Activated CD8-positive, alpha-beta memory T cell treated with anti-CD3 and anti-CD28 coated beads for 36 hours (primary cell): ENCODE measurements around the gene LIPM. TPM values are rescaled to one million over a fixed set of nuclear protein-coding genes. Genes with fewer than 3 reads are reported as not detected.

Experiments used
- CTCF ChIA-PET: fragments of 350-600 bp; sonication (Branson Sonifier 250); formaldehyde crosslinking; loops from one replicate; lab custom pipeline; 2021; ENCODE audit warnings: antibody characterized with exemption; lab: Charles Lee
- POLR2A ChIA-PET: fragments of 350-600 bp; sonication (Branson Sonifier 250); formaldehyde crosslinking; loops from one replicate; lab custom pipeline; 2021; ENCODE audit warnings: antibody characterized with exemption; lab: Charles Lee
- total RNA-seq, 2 experiments: library from RNA; stranded (reverse); gene quantifications; one replicate each; pipeline ENCODE4 v1.2.3, GENCODE V29; 2021

LIPM gene
- total RNA-seq, 2 experiments from 2014 or later, result not detected

DNA sequence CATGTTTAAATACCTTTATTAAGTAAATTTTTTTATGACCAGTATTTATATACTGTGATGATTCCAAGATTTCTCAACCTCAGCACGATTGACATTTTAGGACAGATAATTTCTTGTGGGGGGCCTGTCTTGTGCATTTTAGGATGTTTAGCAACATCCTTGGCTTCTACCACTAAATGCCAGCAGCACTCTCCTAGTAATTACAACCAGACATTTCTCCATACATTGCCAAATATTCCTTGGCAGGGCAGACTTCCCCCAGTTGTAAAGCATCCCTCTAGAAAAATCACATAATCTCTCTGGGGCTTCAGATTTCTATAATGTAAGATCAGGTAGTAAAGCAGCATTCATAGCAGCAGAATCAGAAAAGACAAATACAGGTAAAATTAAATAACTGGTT lies 7.8 kb upstream of the LIPM start:
- ChIA-PET CTCF (no interaction called here), POLR2A (no interaction called here)

DNA sequence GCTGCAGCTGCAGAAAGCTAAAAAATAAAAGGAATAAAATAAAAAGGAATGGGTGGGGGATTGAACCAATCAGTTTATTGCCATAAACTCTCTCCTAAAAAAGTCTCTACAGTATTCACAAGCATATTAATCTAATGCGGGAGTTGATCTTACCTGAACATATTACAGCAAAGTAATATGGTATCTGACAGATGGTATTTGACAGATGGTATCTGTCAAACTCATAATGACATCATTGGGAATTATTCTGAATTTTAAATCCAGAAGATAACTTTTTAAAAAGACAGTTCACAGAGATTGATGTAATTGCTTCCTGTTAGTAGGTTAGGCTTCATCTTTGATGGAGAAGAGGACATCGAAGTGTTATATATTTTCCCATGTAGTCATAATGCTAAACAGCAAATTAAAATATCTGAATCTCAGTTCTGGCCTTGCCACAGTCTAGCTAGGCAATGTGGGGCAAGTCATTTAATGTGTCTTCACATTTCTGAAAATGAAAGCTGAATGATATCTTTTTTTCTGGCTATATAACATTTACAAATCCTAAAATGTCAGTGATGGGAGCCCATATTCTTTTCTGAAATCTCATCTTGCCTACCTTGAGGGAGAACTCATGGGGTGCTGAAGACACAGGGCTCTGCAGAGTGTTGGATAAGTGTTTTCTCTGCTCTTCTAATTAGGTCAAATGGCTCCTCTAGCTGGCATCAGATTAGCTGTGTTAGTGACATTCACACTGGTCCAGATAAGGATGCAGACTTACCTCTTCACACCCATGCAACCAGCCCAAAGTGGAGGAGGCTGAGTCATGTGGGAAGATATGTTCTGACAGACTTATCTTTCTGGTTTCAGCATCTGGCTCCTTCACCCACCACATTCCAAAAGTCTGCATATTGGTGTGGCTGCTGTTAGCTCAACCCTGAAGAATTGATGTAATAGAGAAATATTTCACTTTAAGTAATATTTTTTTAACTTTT lies 2.1 kb upstream of the LIPM start:
- POLR2A ChIA-PET, result no interaction called here
- CTCF ChIA-PET, result no interaction called here

DNA sequence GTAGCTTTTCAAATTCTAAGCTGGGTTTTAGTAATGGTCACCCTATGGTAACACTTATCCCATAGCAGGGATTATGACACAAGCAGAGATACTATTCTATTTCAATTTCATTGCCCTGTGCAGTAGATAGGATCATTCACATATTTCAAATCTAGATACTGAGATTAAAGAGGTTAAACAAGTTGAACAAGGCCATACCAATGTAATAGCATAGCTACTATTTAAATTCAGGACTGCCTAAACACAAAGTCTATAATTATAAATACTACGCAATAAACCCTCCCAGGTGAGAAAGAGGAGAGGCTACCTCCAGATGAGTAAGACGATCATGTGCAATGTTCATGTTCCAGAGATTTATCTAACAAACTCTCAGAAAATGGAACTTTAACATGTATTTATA lies 1.1 kb downstream of the LIPM start:
- POLR2A ChIA-PET, result no interaction called here
- CTCF ChIA-PET, result no interaction called here

DNA sequence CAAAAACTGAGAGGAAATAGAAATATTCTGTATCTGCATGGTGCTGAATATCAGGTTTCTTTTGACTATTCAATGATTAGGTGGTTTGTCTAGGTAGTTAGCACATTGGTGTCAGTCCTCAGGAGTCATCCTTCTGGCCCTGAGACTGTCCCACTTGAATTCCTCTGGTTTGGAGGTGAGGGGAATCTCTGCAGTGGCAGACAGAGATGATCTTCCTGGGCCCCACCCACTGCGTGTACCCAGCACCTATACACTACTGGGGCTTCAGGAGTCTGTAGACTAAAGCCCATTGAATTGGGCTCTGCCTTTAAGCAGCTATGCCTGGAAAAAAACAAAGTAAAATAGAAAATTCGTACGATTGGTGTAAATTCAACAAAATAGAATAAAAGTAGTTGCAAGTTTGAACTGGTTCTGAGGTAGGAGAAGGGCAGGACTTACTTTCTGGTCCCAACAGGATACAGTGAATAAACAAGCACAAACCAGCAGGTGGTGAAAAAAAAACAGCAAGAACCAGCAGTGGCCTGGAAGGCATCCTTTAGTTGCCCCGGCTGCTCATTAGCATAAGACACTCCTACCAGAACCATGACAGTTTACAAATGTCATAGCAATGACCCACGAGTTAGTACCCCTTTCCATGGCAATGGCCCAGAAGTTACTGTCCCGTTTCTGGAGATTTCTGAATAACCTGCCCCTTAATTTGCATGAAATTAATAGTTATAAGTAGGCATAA lies 1.7 kb downstream of the LIPM start:
- ChIA-PET CTCF (no interaction called here), POLR2A (no interaction called here)

DNA sequence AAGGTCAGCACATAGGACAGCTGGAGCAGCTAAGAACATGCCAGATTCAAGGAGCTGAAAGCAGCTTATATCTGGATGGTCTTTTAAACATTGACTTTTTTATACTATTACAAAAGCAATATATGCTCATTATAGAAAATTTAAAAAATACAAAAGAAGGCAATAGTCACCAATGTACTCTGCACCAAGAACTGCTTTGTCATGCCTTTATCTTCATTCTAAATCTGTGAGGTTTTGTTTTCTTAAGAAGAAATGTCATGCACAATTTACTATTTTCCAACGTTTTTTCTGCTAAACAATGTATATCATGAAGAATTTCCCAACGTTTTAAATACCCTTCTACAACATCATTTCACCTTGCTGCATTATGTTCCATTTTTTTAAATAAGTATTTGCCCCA lies 2.8 kb downstream of the LIPM start:
- CTCF ChIA-PET, result no interaction called here
- POLR2A ChIA-PET, result no interaction called here

DNA sequence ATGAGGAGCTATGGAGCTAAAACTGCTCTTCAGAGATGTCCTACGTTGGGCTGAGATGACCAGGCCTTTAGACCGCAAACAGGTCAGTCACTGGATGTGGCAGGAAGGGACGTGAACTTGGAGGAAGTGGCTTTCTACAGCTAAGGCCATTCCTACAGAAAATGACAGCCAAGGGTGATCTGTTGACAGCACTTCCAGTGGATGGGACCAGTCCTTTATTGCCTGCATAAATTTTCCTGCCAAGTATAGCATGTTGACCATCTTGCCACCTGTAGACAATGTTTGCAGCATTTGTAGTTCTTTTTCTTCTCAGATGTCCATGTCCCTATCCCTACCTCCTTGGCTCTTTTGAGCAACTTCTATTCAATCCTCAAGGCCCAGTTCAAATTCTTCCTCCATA lies 3.4 kb downstream of the LIPM start:
- ChIA-PET POLR2A (no interaction called here), CTCF (no interaction called here)

DNA sequence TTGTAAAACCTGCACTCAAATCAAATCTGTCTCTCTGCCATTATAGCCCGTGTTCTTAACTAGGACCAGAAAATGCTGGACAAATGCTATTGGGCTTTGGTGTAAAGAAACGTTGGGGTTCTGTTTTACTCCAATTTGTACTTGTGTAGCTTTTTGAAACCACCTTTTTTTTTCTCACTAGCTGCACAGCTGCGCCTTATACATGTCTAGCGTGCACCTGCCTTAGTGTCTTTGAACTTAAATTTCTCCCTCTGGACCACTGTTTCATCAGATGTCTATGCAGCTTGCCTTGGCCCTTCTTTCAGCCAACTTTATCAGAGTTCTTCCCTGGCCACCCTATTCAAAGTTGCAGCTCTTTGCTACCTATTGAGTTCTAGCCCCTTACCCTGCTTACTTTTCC lies 7.1 kb downstream of the LIPM start:
- CTCF ChIA-PET, result interaction anchor here (0.8 to 1.7 kb wide), 5 partner anchors 12 to 124 kb away, joined by 3 to 5 read pairs (median 4); partner anchors contain the start of genes LIPK and LIPN
- POLR2A ChIA-PET, result no interaction called here

DNA sequence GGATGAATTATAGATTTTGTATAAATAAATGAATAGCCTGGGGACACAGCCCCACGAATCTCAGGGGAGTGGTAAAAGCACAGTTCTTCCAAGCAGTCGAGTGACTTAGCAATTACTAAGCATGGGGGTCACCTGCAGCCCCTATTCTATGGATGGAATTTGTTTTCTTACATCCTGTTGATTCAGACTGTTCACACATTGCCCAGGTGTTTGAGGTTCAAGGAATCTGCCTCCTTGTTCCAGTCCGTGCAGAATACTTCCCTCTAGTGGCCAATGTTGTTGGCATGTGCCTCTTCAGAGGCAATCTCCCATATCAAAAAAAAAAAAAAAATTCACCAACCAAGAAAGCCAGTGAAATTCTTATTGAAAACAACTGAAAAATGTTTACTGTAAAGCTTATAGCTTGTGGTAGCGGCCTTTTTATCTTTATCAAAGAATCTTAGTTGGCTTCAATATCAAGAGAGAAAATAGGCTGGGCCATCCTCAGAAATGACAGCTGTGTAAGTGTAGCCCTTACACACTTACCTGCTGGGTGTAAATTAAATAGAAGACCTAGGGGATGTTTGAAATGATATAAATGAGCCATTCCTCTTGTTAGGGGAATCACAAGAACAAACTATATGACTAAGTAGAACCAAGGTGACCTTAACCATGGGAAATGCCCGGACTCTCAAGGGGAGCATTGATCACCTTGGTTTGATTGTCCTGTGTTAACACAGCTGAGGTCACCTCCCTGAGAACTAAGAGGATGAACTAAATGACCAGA lies 7.8 kb downstream of the LIPM start:
- CTCF ChIA-PET, result interaction anchor here (0.7 to 1.7 kb wide), 8 partner anchors 13 to 1076 kb away, joined by 3 to 5 read pairs (median 4); partner anchors contain the start of gene LIPN
- POLR2A ChIA-PET, result interaction anchor here (0.5 to 0.7 kb wide), 2 partner anchors 123 to 1012 kb away, joined by 3 to 4 read pairs; no protein-coding TSS in a partner anchor

DNA sequence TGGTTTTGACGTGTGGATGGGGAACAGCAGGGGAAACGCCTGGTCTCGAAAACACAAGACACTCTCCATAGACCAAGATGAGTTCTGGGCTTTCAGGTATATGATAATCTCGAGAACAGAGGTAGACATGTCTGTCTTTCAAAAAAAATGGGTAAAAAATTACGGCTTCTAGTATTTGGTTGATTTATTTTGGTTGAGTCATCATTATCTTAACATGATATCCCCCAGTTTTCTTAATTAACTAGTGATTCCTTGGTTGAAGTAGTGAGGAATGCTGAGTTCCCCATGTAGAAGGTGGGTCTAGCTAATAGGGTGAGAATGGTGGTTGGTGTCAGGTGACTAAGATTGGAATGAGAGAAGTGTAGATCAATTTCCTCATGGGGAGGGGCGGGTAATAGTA lies 10.7 kb downstream of the LIPM start:
- ChIA-PET POLR2A (no interaction called here), CTCF (no interaction called here)

DNA sequence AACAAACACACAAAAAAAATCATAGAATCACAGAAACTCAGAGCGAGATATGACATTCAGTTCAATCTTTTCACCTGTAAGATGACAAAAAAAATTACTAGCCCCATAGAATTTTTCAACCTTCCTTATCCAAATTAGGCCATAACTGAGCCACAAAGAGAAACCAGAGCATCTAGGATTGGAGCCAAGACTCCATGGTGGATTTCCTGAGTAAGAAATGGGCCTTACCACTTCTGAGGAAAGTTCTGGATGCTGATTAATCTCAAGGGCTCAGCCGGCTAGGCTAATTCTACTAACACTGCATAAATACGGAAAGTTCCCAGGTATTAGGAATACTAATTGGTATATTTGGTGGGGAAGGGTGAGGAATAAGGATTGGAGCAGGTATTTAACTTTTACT lies 16.8 kb downstream of the LIPM start:
- ChIA-PET CTCF (interaction anchor here (0.7 to 1.0 kb wide), 2 partner anchors 80 to 114 kb away, joined by 3 to 4 read pairs; no protein-coding TSS in a partner anchor), POLR2A (no interaction called here)

DNA sequence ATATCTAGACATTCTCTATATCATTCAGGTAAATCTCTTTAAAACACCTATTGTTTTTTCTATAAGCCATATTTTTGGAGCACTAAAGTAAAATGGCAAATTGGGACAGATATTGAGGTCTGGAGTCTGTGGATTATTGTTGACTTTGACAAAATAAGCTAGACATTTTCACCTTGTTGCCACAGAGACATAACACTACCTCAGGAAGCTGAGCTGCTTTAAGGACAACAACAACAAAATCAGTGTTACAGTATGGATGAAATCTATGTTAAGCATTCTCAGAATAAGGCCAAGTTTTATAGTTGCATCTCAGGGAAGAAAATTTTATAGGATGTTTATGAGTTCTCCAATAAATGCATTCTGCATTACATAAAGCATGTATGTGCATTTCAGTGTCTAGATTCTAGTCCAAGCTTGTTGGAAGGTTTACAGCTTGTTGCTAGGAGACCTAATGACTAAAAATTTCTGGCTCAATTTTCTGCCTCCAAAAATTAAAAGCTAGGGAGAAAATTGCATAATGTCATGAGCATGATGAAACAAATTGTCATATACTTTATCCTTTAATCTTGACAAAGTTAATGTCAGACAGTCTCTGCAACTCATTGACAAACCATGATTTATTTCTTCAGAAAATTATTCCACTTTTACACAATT lies 18.3 kb downstream of the LIPM start:
- POLR2A ChIA-PET, result no interaction called here
- CTCF ChIA-PET, result interaction anchor here (1.4 kb wide), 1 partner anchor 114 kb away, joined by 3 read pairs; no protein-coding TSS in a partner anchor

DNA sequence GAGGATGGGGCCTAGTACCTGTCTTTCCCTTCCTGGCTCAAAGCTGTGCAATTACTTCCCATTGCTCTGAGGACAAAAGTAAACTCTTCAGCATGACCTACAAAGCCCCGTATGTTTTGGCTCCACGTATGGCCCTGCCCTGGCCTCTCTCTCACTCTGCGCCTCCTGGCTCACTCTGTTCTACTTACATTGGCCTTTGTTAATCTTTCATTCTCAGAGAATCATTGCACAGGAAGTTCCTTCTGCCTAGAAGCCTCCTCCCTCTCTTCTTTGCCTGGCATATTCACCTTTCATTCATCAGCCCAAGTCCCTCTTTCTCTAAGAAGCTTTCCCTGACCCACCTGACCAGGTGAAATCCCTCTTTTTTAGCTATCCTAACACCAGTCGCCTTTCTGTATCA lies 23.9 kb downstream of the LIPM start:
- CTCF ChIA-PET, result interaction anchor here (0.8 to 2.6 kb wide), 3 partner anchors 9 to 107 kb away, joined by 3 to 11 read pairs (median 10); no protein-coding TSS in a partner anchor
- POLR2A ChIA-PET, result no interaction called here

DNA sequence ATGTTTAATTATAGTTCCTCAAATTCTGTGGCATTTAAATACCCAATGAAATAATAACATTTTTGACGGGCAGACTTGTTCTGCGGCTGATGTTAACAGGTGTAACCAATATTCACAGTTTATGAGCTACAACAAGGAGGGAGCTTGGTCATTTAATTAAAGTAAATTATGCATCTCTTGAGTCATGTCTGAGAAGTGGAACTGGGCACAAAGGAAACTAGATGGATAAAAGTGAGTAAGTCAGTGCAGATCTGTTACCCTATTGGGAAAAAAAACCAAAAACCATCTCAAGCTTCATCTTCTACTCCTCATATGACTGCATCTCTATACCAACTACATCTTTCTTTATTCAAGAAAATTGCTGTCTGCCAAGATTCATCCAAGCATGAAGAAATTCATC lies 25.1 kb downstream of the LIPM start:
- POLR2A ChIA-PET, result no interaction called here

DNA sequence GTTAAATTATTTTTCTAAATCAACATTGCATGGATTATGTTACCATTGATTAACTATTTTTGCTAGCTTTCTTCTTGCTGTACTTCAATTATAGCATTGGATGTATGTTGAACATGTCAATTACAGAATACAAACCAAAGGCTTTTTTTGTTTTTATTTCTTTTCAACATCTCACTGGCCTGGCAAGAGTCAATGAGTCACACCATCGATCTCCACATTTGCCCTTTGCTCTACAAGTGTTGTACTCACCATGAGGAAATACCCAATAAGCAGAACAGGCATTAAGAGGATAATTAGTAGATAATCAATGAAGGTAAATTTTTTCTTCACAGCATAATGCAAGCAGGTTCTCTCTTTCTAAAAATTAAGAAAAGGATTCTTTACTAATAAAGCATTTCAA lies 25.8 kb downstream of the LIPM start:
- POLR2A ChIA-PET, result no interaction called here
- CTCF ChIA-PET, result interaction anchor here (2.6 kb wide), 1 partner anchor 105 kb away, joined by 11 read pairs; no protein-coding TSS in a partner anchor

More for the DNA sequence above, 25.1 kb downstream of the LIPM start:
- CTCF ChIA-PET, result interaction anchor here (2.1 to 2.6 kb wide), 2 partner anchors 8 to 106 kb away, joined by 10 to 11 read pairs; no protein-coding TSS in a partner anchor

DNA sequence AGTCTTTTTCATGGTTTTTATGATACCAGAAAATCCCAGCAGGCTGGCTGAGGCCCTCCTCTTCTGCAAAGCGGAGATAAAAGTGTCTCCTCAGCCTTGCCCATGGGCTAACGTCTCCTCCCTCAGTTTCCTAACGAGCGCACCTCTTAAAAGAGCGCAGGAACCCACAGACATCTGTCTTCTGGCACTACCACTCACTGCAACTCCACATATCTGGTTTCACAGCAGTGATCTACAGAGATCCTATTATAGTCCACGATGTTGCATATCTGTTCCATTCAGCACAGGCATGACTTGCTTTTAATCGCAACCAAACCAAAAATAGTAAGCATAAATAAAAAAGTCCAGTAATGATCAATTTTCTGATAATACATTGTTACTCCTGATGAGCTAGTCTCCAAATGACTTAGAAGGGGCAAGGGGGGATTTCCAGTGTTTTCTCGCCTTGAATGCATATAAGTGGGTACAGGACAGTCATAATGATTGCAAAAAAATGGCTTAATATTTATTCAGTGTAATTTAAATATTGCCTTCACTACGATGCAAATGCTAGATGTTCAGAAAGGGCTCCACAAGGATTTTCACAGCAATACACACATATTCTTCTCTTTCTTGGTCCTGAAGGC lies 28.2 kb downstream of the LIPM start:
- ChIA-PET POLR2A (interaction anchor here (1.6 kb wide), 1 partner anchor 49 kb away, joined by 4 read pairs; the partner anchor contains the start of gene STAMBPL1), CTCF (interaction anchor here (0.9 kb wide), 1 partner anchor 101 kb away, joined by 3 read pairs; no protein-coding TSS in a partner anchor)

DNA sequence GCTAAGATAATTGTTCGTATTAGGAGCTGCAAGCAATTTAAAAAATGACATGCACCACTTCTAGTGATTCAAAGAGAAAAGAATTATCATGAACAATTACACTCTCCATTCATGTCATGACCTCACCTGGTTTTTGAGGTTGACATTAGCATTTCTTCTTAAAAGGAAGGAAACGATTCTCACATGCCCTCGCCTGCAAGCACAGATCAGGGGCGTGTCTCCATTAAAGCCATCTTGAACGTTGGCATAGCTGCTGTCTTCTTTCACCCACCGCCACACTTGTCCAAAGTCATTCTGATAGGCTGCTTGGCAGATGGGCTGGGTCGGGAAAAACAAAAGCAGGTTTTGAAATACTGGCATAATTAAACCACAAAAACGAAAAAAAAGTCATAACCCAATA lies 29.2 kb downstream of the LIPM start:
- POLR2A ChIA-PET, result interaction anchor here (1.6 kb wide), 1 partner anchor 48 kb away, joined by 4 read pairs; the partner anchor contains the start of gene STAMBPL1
- CTCF ChIA-PET, result interaction anchor here (0.9 to 1.5 kb wide), 3 partner anchors 100 to 103 kb away, joined by 3 to 5 read pairs (median 4); no protein-coding TSS in a partner anchor

DNA sequence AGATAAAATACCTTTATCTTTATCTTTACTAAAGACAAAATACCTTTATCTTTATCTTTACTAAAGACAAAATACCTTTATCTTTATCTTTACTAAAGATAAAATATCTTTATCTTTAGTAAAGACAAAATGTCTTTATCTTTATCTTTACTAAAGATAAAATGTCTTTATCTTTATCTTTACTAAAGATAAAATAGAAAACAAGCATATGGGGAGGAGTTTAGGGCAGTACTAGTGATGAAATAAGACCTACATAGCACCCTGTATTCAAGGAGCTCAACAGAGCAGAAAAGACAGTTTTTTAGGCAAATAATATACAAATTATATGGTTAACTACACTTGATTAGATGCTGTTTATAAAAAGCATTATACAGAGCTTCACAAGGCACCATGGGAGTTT lies 29.8 kb downstream of the LIPM start:
- ChIA-PET CTCF (interaction anchor here (1.0 to 1.5 kb wide), 2 partner anchors 101 to 102 kb away, joined by 4 to 5 read pairs; no protein-coding TSS in a partner anchor), POLR2A (interaction anchor here (1.6 kb wide), 1 partner anchor 48 kb away, joined by 4 read pairs; the partner anchor contains the start of gene STAMBPL1)

DNA sequence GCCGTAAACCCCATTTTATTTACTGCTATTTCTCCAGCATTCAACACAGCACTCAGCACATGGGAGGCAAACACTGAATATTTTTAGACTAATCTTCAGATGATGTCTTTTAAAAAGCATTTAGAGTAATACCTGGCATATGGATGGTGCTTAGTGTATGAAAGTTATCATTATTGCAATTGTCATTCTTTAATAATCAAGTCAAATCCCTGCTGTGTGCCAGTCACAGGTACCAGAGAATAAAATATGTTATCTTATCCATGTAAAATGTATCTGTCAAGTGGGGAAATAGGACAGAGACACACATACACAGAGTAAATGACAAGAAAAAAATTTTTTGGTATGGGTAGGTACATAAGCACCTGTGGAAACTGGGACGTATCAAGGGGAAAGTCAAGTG lies 30.6 kb downstream of the LIPM start:
- CTCF ChIA-PET, result no interaction called here
- POLR2A ChIA-PET, result no interaction called here
